IPS-20b (cell line): ENCODE data around the gene TSPAN32.

Experiments
- H3K27ac ChIP-seq: one replicate; pipeline ENCODE4 v1.5.1; 2013; ENCODE audit warnings: low read length
- H3K27me3 ChIP-seq: 2 replicates; pipeline ENCODE4 v1.6.1; 2013; ENCODE audit warnings: mild to moderate bottlenecking, low read length, inconsistent platforms; ENCODE audit not compliant: insufficient read depth
- H3K36me3 ChIP-seq: 2 replicates; pipeline ENCODE4 v1.6.1; 2013; ENCODE audit warnings: low read depth, mild to moderate bottlenecking, inconsistent platforms, low read length, moderate library complexity; ENCODE audit not compliant: insufficient read depth
- H3K4me1 ChIP-seq: 2 replicates; pipeline ENCODE4 v1.6.1; 2013; ENCODE audit warnings: mild to moderate bottlenecking, control low read depth, inconsistent platforms, low read length, moderate library complexity; ENCODE audit not compliant: insufficient read depth
- H3K4me3 ChIP-seq: 2 replicates; pipeline ENCODE4 v1.5.1; 2013; ENCODE audit warnings: mild to moderate bottlenecking, low read length, inconsistent platforms
- H3K9ac ChIP-seq: 2 replicates; pipeline ENCODE4 v1.6.1; 2013; ENCODE audit warnings: low read depth, mild to moderate bottlenecking, inconsistent platforms, low read length, moderate library complexity
- H3K9me3 ChIP-seq: 2 replicates; pipeline ENCODE4 v1.6.1; 2013; ENCODE audit warnings: mild to moderate bottlenecking, low read depth, low read length, inconsistent platforms; ENCODE audit not compliant: insufficient read depth

TSPAN32 gene

DNA sequence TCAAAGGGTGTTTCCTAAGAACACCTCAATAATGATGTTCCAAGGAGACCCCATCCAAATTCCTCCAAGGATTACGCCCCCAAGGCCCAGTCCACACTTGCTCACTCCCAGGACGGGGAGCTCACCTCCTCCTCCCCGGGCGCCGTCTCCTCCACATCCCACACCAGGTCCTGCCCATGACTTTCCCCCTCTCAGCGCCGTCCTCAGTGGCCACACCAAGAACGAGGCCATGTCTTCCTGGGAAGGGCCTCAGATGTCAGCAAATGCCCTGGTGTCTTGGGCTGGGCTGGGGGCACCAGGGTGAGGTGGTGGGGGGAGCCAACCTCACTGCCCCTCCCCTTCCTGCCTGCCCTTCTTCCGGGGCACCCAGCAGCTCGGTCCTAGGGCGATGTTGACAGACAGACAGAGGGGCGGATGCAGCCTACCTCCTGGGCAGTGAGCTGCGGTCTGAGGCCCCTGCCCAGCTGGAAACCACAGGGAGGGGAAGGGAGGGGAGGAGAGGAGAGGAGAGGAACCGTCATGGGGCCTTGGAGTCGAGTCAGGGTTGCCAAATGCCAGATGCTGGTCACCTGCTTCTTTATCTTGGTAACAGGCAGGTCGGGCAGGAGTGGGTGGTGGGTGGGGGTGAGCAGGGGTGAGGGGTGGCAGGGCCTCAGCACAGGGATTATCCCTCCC lies at the start of gene TSPAN32, which contains the start of gene C11orf21:
TSS of gene TSPAN32 (plus strand) at position 383 of the 675 bp plus-strand sequence. CDS start at position 520, 137 bp downstream.
TSS of gene C11orf21 (minus strand) at position 288 of the 675 bp plus-strand sequence. CDS start at position 178, 110 bp downstream.
- Histone ChIP-seq H3K27me3 (no peaks in the 10 kb centered on the region), H3K36me3 (no peaks in the 10 kb centered on the region), H3K9me3 (no peaks in the 10 kb centered on the region), H3K9ac (no peak within 1 kb of the TSS), H3K4me3 (no peak within 1 kb of the TSS), H3K27ac (no peak within 1 kb of the TSS), H3K4me1 (no peaks in the 10 kb centered on the region)

DNA sequence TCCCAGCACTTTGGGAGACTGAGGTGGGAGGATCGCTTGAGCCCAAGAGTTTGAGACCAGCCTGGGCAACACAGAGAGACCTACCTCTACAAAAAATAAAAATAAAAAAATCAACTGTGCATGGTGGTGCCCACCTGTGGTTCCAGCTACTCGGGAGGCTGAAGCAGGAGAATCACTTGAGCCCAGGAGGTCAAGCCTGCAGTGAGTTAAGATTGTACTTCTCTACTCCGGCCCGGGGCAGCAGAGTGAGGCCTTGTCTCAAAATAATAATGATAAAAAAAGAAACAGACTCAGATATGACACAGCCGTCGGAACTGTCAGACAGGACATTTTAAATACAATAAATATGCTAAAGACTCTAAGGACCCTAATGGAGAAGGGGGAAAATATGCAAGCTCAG lies 49.8 kb upstream of the TSPAN32 start:
- Histone ChIP-seq H3K36me3 (no peaks in the 10 kb centered on the region), H3K27me3 (peaks cover 5% of the 10 kb centered on the region; the same call in 1 of the 2 replicates), H3K9ac (no peak overlapping the region), H3K4me1 (no peaks in the 10 kb centered on the region), H3K9me3 (no peaks in the 10 kb centered on the region), H3K27ac (no peak overlapping the region), H3K4me3 (no peak overlapping the region)

DNA sequence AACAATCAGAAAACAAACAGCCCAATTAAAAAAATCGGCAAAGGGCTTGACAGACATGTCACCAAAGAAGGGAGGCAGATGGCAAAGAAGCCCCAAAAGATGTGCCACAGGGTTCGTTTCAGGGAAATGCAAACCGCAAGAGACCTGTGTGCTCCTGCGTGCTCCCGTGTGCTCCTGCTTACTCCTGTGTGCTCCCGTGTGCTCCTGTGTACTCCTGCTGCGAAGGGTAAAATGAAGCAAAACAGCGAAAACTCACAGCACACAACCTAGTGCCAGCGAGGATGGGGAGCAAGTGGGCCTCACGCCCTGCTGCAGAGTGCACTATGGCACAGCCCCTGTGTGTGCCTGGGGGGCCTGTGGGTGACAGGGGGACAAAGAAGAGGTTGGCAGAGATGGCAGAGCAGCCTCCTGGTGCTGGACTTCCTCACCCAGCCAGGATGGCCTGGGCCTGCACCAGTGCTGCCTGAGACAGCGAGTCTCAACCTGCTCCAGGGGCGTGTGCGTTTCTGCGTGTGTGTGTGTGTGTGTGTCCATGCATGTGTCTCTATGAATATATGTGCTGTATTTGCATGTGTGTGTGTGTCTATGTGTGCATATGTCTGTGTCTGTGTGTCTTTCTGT lies 45.4 kb upstream of the TSPAN32 start:
- Histone ChIP-seq H3K9ac (no peak overlapping the region), H3K4me1 (no peaks in the 10 kb centered on the region), H3K4me3 (no peak overlapping the region), H3K27ac (no peak overlapping the region), H3K36me3 (no peaks in the 10 kb centered on the region), H3K9me3 (no peaks in the 10 kb centered on the region), H3K27me3 (no peaks in the 10 kb centered on the region)

- H3K9me3 ChIP-seq = no peaks in the 10 kb centered on the region
- no peak overlapping the region for H3K9ac ChIP-seq
- no peaks in the 10 kb centered on the region for H3K4me1 ChIP-seq
- H3K27me3 ChIP-seq = no peaks in the 10 kb centered on the region; the same call in 1 of the 2 replicates
- H3K4me3 ChIP-seq = no peak overlapping the region
- H3K36me3 ChIP-seq = no peaks in the 10 kb centered on the region
- no peak overlapping the region for H3K27ac ChIP-seq
Observed at GRCh38 chr11:2256951-2257700, 44.7 kb upstream of the TSPAN32 start.

DNA sequence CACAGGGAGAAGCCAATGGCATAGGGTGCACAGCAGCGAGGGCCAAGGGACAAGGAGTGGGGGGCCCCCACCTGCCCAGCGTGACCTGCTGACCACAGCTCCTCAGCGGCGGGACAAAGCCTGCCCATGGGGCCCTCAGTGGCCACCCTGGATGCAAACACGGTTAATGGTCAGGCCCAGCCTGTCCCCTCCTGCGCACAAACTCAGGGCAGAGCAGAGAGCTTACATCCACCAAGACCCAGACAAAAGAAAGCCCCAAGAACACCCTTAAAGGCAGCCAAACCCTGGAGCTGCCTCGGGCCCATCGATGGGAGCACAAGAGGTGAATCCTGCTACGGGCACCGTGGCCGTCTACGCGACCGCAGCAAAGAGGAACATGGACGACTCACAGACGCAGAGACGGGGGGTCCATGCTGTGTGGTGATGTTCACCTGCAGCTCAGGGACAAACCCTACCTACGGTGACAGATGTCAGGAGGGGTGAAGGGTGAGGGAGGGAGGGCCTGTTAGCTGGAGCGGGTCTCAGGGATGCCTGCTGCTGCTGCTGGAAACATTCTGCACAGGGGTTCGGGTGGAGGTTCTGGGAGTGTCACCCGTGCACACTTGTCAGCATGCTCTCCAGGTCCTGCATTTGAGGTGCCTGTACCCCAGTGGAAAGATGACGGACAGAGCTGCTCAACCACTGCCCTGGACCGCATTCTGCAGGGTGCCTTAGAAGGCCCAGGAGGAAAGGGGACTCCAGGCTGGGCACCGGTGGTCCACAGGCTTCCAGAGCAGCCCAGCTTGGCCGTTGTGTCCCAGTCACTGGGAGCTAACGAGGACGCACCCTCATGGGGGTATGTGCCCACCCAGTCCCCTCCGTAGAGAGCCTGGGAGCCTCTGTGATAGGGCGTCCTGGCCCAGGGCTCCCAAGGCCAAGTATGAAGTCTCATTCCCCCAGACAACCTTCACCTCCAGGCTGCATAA lies 43.0 kb upstream of the TSPAN32 start:
- no peak overlapping the region for H3K27ac ChIP-seq
- no peaks in the 10 kb centered on the region; the same call in 1 of the 2 replicates for H3K27me3 ChIP-seq
- no peaks in the 10 kb centered on the region for H3K36me3 ChIP-seq
- H3K9me3 ChIP-seq = no peaks in the 10 kb centered on the region
- no peak overlapping the region for H3K4me3 ChIP-seq
- no peaks in the 10 kb centered on the region for H3K4me1 ChIP-seq
- no peak overlapping the region for H3K9ac ChIP-seq

- Histone ChIP-seq H3K9me3 (no peaks in the 10 kb centered on the region), H3K4me3 (no peak overlapping the region), H3K36me3 (no peaks in the 10 kb centered on the region), H3K27ac (no peak overlapping the region), H3K27me3 (peaks cover under 1% of the 10 kb centered on the region; the same call in 1 of the 2 replicates), H3K9ac (no peak overlapping the region), H3K4me1 (no peaks in the 10 kb centered on the region)
Observed at GRCh38 chr11:2259466-2259830, 42.4 kb upstream of the TSPAN32 start.

GRCh38 chr11:2259897-2260451 lies 41.8 kb upstream of the TSPAN32 start:
- no peak overlapping the region for H3K27ac ChIP-seq
- no peak overlapping the region for H3K9ac ChIP-seq
- H3K36me3 ChIP-seq = no peaks in the 10 kb centered on the region
- peaks cover 6% of the 10 kb centered on the region for H3K27me3 ChIP-seq
- H3K4me1 ChIP-seq = no peaks in the 10 kb centered on the region
- H3K4me3 ChIP-seq = no peak overlapping the region
- H3K9me3 ChIP-seq = no peaks in the 10 kb centered on the region

DNA sequence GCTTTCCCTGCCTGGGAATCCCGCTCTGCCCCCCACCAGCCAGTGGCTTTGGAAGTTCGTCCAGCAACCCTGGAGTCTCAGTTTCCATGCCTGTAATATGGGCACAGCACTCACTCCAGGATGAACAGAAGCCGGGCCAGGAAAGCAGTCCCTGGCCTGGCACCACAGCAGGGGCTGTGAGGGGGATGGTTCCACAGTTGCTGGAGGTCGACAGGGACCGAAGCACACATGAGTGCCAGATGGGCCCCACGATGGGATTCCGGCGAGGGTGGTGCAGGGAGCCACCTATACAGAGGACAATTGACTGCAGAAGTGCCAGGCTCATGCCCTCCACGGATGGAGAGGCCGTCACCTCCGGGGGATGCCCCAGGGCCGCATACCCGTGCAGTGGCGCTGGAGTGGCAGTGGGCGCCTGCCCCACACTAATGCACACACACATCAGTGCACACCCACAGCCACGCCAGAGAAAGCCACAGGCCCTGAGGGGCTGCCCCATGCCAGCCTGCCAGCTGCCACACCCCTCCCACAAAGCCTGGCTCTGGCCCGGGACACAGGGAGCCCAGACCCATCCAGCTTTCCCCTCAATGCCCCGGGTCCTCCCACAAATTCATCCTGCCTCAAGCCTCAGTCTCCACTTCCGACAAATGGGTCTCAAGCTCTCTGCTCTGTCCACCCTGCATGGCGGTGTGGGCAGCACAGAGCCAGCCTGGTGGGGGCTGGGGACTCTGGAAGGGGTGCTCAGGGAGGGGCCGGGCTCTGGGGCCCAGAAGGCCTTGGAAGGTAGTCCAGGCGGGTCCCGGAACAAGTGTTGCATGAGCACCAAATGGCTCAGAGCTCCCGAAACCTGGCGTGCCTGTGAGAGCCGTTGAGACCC lies 41.1 kb upstream of the TSPAN32 start:
- no peaks in the 10 kb centered on the region for H3K4me1 ChIP-seq
- no peaks in the 10 kb centered on the region for H3K36me3 ChIP-seq
- H3K27ac ChIP-seq = no peak overlapping the region
- H3K9ac ChIP-seq = no peak overlapping the region
- H3K4me3 ChIP-seq = no peak overlapping the region
- H3K9me3 ChIP-seq = no peaks in the 10 kb centered on the region
- peaks cover 14% of the 10 kb centered on the region for H3K27me3 ChIP-seq

GRCh38 chr11:2261436-2262230 lies 40.2 kb upstream of the TSPAN32 start:
- Histone ChIP-seq H3K4me1 (no peaks in the 10 kb centered on the region), H3K9ac (no peak overlapping the region), H3K36me3 (no peaks in the 10 kb centered on the region), H3K27me3 (peaks cover 23% of the 10 kb centered on the region), H3K9me3 (no peaks in the 10 kb centered on the region), H3K27ac (no peak overlapping the region), H3K4me3 (no peak overlapping the region)
